HCEC 1CT (cell line): ENCODE results near the gene ZNF175.
"Not testable (repeated sequence)": the region's sequence is repeated elsewhere in the genome, so short reads cannot be mapped to it uniquely, and the experiment has no call there.

Source experiments
- DNase-seq: peaks from one replicate; pipeline ENCODE4 v3.0.0-alpha.2; 2017

Gene ZNF175

DNA sequence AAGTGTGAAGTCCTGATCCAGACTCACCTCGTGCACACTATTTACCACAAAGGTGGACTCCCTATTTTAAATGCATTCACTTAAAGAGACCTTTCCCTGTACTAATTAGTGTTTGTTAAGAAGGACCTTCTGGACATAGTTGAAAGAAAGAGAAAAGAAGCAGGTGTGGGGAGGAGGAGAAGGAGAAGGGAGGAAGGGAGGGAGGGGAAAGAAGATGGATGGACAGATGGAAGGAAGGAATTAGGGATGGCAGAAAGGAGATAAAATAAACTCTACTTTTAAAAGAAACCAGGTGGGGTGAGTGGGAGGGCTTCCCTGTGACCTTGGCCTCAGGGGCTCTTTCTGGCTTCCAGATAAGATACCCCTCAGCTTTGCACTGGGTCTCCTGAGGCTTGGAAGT lies 21.4 kb downstream of the ZNF175 start:
- DNase-seq = no peak

- no peak for DNase-seq
These were observed 22.2 kb downstream of the ZNF175 start for GRCh38 chr19:51593138-51593890.

DNA sequence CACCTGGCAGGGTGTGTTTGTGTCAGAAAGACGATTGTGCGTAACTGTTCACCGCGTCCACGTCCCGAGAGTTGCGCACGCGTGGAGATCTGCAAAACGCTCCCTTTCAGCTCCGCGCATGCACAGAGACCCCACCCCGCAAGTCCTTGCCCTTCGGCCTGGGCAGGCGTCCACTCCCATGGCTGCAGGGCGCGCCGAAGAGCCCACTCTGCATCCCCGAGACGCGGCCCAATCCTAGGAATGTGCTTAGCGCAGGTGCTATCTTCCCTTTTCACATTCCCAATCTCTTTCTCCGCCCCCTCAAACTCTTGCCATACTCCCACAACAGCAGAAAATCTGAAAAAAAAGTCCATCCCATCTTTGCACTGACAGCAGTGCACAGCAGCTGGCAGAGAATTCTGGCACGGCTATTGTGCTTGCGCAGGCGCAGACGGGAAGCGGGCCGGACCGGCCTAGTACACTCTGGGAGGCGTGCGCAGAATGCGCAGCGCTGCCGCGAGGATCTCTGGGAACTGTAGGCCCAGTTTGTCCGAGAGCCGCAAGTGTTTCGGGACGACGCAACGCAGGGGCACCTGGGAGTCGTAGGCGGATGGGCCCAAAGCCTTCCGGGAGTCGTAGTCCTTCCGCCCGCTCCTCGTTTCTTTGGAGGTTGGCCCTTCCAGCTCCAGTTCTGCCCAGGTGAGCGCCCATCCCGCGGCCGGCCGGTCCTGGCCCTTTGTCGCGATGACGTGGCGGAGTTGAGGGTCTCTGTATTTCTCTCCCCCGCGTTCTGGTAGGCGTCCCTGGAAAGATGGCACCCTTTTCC lies 23.1 kb downstream of the ZNF175 start:
- peak; percentile 95 for DNase-seq

GRCh38 chr19:51594774-51595109 lies 23.7 kb downstream of the ZNF175 start:
- no peak for DNase-seq

DNA sequence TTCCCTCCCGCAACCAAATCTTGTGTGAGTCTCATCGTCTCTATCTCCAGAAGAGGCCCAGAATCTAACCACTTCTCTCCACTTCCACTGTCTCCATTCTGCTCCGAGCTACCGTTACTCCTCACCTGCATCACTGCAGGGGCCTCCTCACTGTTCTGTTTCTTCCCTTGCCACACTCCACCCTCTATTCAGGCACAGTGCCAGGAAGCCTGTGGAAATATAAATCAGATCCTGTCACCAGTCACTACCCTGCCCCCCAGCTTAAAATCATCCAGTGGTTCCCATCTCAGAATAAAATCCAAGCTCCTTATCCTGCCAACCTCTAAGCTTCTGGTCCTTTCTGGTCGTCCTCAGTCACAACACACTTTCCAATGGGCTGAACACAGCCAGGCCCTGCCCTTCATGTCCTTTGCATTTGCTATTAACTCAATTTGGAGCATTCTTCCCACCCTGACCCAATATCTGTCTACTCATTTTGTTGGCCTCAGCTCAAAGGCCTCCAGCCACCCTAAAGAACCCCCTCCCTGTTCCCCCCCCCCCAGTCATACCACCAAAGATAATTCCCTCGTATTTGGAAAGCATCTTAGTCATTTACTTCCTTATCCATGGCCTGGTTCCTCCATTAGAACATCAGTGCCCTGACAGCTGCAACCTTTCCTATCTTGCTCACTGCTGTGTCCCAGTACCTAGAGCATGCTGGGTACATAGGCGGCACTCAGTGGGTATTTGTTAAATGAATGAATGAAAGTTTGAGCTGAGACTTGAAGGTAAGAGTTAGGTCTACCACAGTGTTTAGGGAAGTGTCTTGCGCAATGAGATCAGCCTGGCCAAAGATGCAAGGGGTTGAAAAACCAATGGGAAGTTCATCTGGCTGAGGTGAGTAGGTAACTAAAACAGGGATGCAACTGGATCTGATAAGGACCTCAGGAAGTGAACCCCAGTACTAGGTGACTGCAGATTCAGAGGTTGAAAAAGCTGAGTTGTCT lies 24.4 kb downstream of the ZNF175 start:
- no peak for DNase-seq

- no peak for DNase-seq
These were observed 27.3 kb downstream of the ZNF175 start for GRCh38 chr19:51598159-51598915.

- no peak for DNase-seq
These were observed 28.0 kb downstream of the ZNF175 start for GRCh38 chr19:51599084-51599483.

GRCh38 chr19:51600940-51601580 lies 30.0 kb downstream of the ZNF175 start:
- no peak for DNase-seq

DNA sequence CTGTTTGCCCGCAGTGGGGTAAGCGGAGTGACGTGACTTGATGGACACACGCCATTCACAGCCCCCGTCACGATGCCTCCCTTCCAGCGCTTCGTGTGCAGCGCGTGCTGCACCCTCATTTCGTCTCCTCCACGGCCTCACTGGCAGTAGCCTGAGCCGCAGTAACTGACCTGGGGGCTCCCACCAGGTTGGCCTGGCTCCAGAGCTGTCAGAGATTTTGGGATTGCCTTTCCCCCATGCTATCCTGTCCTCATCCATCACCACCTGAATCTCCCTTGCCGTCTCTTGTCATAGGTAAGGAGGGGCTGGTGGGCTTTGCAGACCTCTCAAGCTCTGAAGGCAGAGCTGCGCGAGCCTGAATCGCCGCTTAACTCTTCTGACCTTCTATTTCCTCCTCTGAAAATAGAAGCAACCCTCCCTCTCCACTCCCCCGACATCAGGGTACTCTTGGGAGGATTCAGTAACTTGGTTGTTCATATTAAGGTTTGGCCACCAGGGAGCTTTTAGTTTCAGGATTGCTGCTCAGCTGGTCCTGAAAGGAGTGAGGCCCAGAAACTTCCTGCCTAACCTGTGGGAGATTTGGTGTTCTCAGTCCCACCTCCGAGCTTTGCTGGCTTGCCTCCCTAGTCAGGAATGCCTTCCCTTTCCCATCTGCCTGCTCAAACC lies 31.2 kb downstream of the ZNF175 start:
- DNase-seq = no peak

GRCh38 chr19:51607077-51607476 lies 36.0 kb downstream of the ZNF175 start:
- no peak for DNase-seq

DNA sequence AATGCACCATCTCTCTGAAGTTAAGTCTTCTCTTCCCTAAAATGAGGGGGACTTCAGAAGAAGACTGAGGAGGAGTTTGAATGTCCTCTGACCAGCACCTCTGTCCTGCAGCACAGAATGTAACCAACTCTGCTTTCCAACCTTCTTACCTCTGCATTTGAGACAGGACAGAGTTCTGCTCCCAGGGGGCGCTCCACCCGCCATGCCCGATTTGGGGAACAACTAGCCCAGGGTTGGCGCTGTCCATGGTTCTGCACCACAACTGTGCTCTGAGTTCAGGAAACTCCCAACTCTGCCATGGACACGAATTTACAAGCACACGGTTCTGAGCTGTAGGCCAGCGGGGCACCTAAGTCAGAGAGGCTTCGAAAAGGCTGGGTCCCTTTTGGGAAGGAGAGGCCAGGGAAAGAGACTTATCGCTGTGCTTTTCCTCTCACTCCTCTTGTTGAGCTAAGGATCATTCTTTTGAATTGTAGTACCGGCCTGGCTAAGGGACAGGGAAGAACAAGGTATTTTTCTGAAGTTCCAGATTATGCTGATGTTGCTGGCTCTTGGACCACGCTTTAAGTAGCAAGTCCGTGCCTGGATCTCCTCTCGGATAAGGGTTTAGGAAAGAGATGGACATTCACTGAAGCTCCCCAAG lies 37.0 kb downstream of the ZNF175 start:
- no peak for DNase-seq

GRCh38 chr19:51610576-51610975 lies 39.5 kb downstream of the ZNF175 start:
- no peak for DNase-seq

GRCh38 chr19:51614789-51615188 lies 43.7 kb downstream of the ZNF175 start:
- DNase-seq = no peak

DNA sequence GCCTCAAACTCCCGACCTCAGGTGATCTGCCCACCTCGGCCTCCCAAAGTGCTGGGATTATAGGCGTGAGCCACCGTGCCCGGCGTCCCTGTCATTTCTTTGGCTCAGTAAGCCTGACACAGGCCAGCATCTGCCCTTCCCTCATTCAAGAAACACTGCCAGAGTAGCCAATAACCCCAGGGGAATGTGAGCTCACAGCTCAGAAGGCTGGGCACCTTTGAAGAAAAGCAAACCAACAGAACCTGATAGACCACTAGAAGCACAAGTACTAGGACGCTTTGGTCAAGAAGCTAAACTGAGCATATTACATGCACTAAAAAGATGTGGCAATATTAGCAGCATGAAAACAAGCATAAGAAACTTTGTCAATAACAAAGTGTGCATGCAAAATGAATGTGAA lies 44.9 kb downstream of the ZNF175 start:
- no peak for DNase-seq

GRCh38 chr19:51621178-51621577 lies 50.1 kb downstream of the ZNF175 start:
- DNase-seq = no peak

DNA sequence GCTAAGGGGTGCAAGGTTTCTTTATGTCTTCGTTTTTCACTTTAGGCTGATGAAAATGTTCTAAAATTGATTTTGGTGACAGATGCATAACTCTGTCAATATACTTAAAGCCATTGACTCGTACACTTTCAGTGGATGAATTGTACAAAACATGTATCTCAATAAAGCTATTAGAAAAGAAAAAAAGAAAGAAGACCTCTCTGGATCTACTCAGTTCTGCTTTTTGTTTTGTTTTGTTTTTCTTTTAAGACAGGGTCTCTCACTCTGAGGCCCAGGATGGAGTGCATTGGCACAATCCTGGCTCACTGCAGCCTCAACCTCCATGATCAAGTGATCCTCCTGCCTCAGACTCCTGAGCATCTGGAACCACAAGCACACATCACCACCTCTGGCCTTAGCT lies 55.6 kb downstream of the ZNF175 start:
- DNase-seq = no peak

- DNase-seq = no peak
These were observed 56.5 kb downstream of the ZNF175 start for GRCh38 chr19:51627491-51628138.

- DNase-seq = no peak
These were observed 57.3 kb downstream of the ZNF175 start for GRCh38 chr19:51628153-51628939.

GRCh38 chr19:51630315-51630714 lies 59.2 kb downstream of the ZNF175 start, which contains the start of gene SIGLEC5:
SIGLEC5 (minus strand) TSS chr19:51630401; CDS start chr19:51630335, 66 bp downstream.
- not testable (repeated sequence) for DNase-seq
